ENCODE measurements around the gene PLAU. TPM values are rescaled to one million over a fixed set of nuclear protein-coding genes. Genes with fewer than 3 reads are reported as not detected.

The PLAU gene
- total and polyA plus RNA-seq, 2 donors (not counting 3 experiments of a cell fraction or from before 2014, with no cell fraction given) = 23.6 to 34.9 TPM

DNA sequence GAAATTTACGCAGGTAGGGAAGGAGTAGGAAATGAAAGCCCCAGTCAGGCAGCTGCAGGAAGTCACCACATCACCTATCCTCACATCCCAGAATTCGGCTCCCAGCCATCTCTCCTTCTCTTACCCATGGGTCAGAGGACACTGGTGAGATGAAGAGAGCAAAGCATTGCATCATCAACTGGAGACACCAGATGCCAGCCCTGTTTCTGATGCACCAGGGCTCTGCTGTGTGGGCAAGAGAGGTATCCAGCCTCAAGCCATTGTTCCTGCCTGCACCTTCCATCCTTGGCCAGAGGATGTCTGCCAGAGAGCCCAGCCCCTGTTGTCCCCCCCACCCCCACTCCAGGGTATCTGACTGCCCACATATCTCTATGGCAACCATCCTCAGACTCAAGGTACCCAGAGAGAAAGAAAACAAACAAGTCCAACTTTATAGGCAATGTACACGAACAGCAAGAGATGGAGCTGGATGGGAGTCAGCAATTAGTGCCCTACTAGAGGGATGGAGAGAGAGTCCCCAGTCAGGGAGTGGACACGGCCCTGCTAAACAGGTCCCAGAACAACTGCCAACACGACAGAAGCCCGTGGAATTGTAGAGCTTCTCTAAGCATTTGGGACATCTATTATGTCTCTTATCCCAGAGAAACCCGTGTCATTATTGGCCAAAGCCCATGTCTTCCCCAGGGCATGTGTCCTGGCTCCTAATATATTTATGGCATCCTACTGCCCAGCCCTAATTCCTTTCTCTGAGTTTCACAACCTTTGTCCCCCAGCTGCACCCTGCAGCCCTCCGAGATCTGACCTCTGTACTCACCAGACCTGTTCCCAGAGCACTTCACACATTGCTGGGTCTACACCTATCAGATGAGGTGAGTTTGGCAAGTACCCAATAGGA lies 39.4 kb upstream of the PLAU start:
- Histone ChIP-seq H3K9me1 (replicated peaks; ENCODE audit: control insufficient read depth, extremely low read depth, insufficient read depth, low read length) (no peaks in the 10 kb centered on the region), H3K27ac (ENCODE audit: insufficient read depth, low read depth, low read length) (no peak overlapping the region), H3K4me2 (ENCODE audit: insufficient read depth, low read length) (no peak overlapping the region), H3K4me3 (replicated peaks in 1 of 3; ENCODE audit: insufficient read depth in 1 of 3, low read depth in 1 of 3, low read length in 3 of 3) (no peak overlapping the region), H3K79me2 (ENCODE audit: control insufficient read depth, insufficient read depth, low read length) (peaks cover 7% of the 10 kb centered on the region), H4K20me1 (replicated peaks; ENCODE audit: control insufficient read depth, extremely low read depth, insufficient read depth, low read length) (no peaks in the 10 kb centered on the region), H3K9me3 (replicated peaks; ENCODE audit: control insufficient read depth, insufficient read depth, low read length) (no peaks in the 10 kb centered on the region), H3K27me3 (ENCODE audit: control insufficient read depth in 2 of 2, insufficient read depth in 2 of 2, low read length in 2 of 2) (no peaks in the 10 kb centered on the region), H3K4me1 (ENCODE audit: control insufficient read depth, extremely low read depth, insufficient read depth, low read length) (peaks cover 7% of the 10 kb centered on the region), H3K36me3 (ENCODE audit: control insufficient read depth in 2 of 2, extremely low read depth in 1 of 2, insufficient read depth in 2 of 2, low read length in 2 of 2) (peaks cover 6 to 11% of the 10 kb centered on the region in 2 experiments), H2AFZ (ENCODE audit: low read depth, low read length) (no peak overlapping the region), H3K9ac (replicated peaks; ENCODE audit: extremely low read depth, insufficient read depth, low read length) (no peak overlapping the region)
- no TSS peak for BruUV-seq (replicated peaks)
- FAIRE-seq (no peak), DNase-seq (ENCODE audit: low read depth, low spot score) (no peak)
- TF ChIP-seq FOS (IDR thresholded peaks at IDR 0.05; ENCODE audit: borderline replicate concordance, insufficient read depth, low read length) (no peak), POLR2AphosphoS5 (IDR thresholded peaks at IDR 0.05; ENCODE audit: insufficient read depth, low read depth, low read length) (no peak), GATA2 (IDR thresholded peaks at IDR 0.05; ENCODE audit: insufficient read depth, insufficient read length, low read depth, low read length) (no peak), POLR2A (IDR thresholded peaks at IDR 0.05; ENCODE audit: low read depth, low read length) (no peak), MYC (IDR thresholded peaks at IDR 0.05; ENCODE audit: low read depth, low read length) (no peak), JUN (IDR thresholded peaks at IDR 0.05; ENCODE audit: borderline replicate concordance, insufficient read depth, insufficient read length, low read depth) (no peak)
- TF ChIP-seq, protein P1, sequence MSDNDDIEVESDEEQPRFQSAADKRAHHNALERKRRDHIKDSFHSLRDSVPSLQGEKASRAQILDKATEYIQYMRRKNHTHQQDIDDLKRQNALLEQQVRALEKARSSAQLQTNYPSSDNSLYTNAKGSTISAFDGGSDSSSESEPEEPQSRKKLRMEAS (IDR thresholded peaks at IDR 0.05; ENCODE audit: insufficient read depth, insufficient read length) = no peak
- dilution Hi-C loops (cut with MboI; ENCODE audit: extremely low pct_ligation_motif_present, low sequenced_read_pairs) = no loop called here
- intact Hi-C loops (cut with micrococcal nuclease) = no loop called here
- POLR2A ChIA-PET = interaction anchor here (0.7 kb wide), 1 partner anchor 10 kb away, joined by 5 read pairs; no protein-coding TSS in a partner anchor
- CTCF ChIA-PET = interaction anchor here (1.0 kb wide), 1 partner anchor 22 kb away, joined by 3 read pairs; no protein-coding TSS in a partner anchor
